SW 1271 (cell line): ENCODE data around the gene DKK3.

Experiments used
- DNase-seq, 2 experiments: peaks; one replicate each; lab custom pipeline; 2025; lab: John Stamatoyannopoulos, UW

Gene DKK3

GRCh38 chr11:11967669-11968510, 40.5 kb downstream of the DKK3 start:
- no peak for DNase-seq

- peak in 1 of 2 experiments; percentile 64 for DNase-seq
Measured at GRCh38 chr11:11966826-11967668, 41.4 kb downstream of the DKK3 start.

GRCh38 chr11:11966354-11966741, 42.1 kb downstream of the DKK3 start:
- DNase-seq, result no peak

GRCh38 chr11:11965656-11966353, 42.6 kb downstream of the DKK3 start:
- DNase-seq, result no peak

GRCh38 chr11:11965192-11965591, 43.2 kb downstream of the DKK3 start:
- DNase-seq, result no peak

- DNase-seq, result no peak
Measured at GRCh38 chr11:11964774-11965150, 43.7 kb downstream of the DKK3 start.

- no peak for DNase-seq
Measured at GRCh38 chr11:11963842-11964773, 44.3 kb downstream of the DKK3 start.

GRCh38 chr11:11963067-11963466, 45.4 kb downstream of the DKK3 start:
- DNase-seq, result no peak

GRCh38 chr11:11961399-11962028, 46.9 kb downstream of the DKK3 start:
- DNase-seq, result no peak

- no peak for DNase-seq
Measured at GRCh38 chr11:11960687-11961086, 47.7 kb downstream of the DKK3 start.

GRCh38 chr11:11959601-11960000, 48.8 kb downstream of the DKK3 start:
- no peak for DNase-seq

- DNase-seq, result no peak
Measured at GRCh38 chr11:11958403-11959231, 49.8 kb downstream of the DKK3 start.

- no peak for DNase-seq
Measured at GRCh38 chr11:11956006-11956405, 52.4 kb downstream of the DKK3 start.

GRCh38 chr11:11952036-11952435, 56.4 kb downstream of the DKK3 start:
- DNase-seq, result no peak

- DNase-seq, result no peak
Measured at GRCh38 chr11:11949482-11949881, 58.9 kb downstream of the DKK3 start.

GRCh38 chr11:11948242-11948947, 60.0 kb downstream of the DKK3 start:
- DNase-seq, result no peak

- no peak for DNase-seq
Measured at GRCh38 chr11:11947825-11948224, 60.6 kb downstream of the DKK3 start.

GRCh38 chr11:11946878-11947277, 61.5 kb downstream of the DKK3 start:
- no peak for DNase-seq

GRCh38 chr11:11946180-11946579, 62.2 kb downstream of the DKK3 start:
- DNase-seq, result no peak
